ENCODE data around the gene NEURL1. TPM values are rescaled to one million over a fixed set of nuclear protein-coding genes. Genes with fewer than 3 reads are reported as not detected.
"Not testable (repeated sequence)": the region's sequence is repeated elsewhere in the genome, so short reads cannot be mapped to it uniquely, and the experiment has no call there.

NEURL1 gene
- total RNA-seq, 2 donors from 2014 or later: 2.5 to 3.5 TPM

GRCh38 chr10:103626178-103626577 lies 132.7 kb downstream of the NEURL1 start:
- Mint-ChIP-seq H3K36me3 (ENCODE audit: insufficient read depth in 2 of 2) (no peaks in the 10 kb centered on the region), H3K4me3 (no peak overlapping the region), H3K27me3 (ENCODE audit: low read depth) (no peaks in the 10 kb centered on the region), H3K9me3 (no peaks in the 10 kb centered on the region), H3K27ac (no peak overlapping the region), H3K4me1 (ENCODE audit: low read depth) (no peaks in the 10 kb centered on the region)
- no peak for ATAC-seq (replicated peaks in 1 of 2)
- no peak for DNase-seq

DNA sequence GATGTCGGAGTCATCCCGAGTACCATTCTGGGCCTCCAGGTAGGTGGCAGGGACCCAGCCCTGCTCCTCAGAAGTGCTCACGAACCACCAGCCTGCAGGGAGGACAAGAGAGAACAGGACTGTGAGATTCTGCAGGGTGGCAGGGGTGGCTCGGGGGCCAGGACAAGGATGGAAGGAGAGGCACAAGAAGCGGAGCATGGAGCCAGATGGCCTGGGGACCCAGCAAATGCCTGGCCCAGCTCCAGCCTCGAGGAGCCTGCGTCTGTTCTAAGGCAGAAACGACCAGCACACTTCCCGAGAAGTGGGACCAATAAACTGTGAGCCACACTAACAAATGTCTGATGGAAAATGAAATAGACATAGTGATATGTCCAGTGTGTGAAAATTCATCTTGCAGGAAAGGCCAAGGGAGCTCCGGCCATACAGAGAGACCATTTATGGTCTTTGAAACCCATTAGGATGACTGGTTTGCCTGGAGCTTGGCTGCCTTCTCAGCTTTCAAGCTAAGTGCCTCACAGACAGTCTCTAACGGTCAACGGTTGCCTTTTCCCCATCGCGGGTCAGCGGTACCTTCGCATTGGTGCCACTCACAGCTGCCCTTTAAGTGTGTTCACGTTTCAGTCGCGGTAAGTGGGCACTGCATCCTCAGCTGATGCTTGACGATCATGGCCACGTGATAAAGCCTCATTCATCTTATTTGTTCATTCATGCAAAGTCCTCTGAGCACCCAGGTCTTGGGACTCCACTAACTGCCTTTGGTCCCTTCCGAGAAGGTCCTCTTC lies 133.8 kb downstream of the NEURL1 start:
- Mint-ChIP-seq H3K27ac (no peak overlapping the region), H3K9me3 (no peaks in the 10 kb centered on the region), H3K36me3 (ENCODE audit: insufficient read depth in 2 of 2) (no peaks in the 10 kb centered on the region), H3K27me3 (ENCODE audit: low read depth) (no peaks in the 10 kb centered on the region), H3K4me3 (no peak overlapping the region), H3K4me1 (ENCODE audit: low read depth) (no peaks in the 10 kb centered on the region)
- no peak for ATAC-seq (replicated peaks in 1 of 2)
- DNase-seq: no peak

DNA sequence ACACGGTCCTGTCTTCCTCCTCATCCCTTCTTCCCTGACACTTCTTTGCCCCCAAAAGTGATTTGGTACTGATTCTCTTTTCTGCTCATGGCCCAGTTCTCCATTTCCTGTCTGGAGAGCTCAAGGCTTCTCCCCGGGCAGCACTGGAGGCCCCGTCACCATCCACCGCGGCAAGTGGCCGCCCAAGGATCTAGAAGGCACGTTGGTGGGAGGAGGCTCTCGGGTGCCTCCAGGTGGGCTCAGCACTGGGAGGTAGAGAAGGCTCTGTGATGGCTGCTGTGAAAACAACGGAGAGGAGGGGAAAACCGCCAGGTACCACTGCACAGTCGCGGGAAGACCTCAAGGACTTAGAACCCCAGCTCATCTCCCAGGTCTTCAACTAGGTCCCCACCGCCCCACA lies 134.4 kb downstream of the NEURL1 start:
- H3K36me3 Mint-ChIP-seq (ENCODE audit: insufficient read depth in 2 of 2): no peaks in the 10 kb centered on the region
- H3K27ac Mint-ChIP-seq: no peak overlapping the region
- ATAC-seq (replicated peaks in 1 of 2) (no peak), DNase-seq (no peak)
- H3K27me3 Mint-ChIP-seq (ENCODE audit: low read depth): no peaks in the 10 kb centered on the region
- H3K4me3 Mint-ChIP-seq: no peak overlapping the region
- no peaks in the 10 kb centered on the region for H3K9me3 Mint-ChIP-seq
- H3K4me1 Mint-ChIP-seq (ENCODE audit: low read depth): no peaks in the 10 kb centered on the region

DNA sequence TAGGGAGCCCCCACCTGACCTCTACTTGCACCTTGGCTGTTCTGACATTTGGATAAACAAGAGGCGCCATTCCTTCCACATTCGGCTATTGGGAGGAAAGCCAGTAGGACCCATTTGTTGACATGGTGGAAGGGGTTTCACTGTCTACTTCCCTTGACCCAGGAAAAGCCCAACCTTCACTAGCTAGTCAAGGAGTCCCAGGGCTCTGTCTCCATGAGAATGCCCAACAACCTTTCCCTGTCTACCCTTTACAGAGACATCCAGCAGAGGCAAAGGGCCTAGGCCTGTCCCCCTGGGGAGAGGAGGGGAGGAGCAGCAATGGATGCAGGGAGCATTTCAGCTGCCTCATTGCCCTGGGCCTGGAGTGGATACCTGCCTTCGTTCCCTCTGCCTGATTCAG lies 136.1 kb downstream of the NEURL1 start:
- H3K27ac Mint-ChIP-seq: no peak overlapping the region
- no peaks in the 10 kb centered on the region for H3K27me3 Mint-ChIP-seq (ENCODE audit: low read depth)
- H3K36me3 Mint-ChIP-seq (ENCODE audit: insufficient read depth in 2 of 2): no peaks in the 10 kb centered on the region
- H3K4me3 Mint-ChIP-seq: no peak overlapping the region
- no peak for DNase-seq
- H3K4me1 Mint-ChIP-seq (ENCODE audit: low read depth): peaks cover under 1% of the 10 kb centered on the region
- ATAC-seq (replicated peaks in 1 of 2): no peak
- H3K9me3 Mint-ChIP-seq: no peaks in the 10 kb centered on the region

DNA sequence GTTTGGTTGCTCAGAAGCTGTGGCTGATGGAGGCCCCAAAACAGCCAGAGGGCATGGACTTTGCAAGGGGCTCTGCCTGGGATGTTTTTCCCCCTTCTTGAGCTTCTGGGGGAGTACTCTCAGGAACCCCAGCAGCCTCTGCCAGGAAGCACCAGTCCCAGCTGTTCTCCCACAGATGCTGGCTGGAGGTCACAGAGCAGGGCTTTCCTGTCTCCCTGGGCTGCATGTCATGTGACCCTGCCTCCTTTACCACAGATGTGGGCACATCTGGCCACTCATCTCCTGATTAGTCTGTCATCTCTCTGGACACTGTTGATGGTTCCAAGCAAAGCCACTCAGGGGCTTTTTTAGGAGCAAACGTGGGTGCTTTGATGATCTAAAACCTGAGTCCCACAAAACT lies 136.7 kb downstream of the NEURL1 start:
- no peaks in the 10 kb centered on the region for H3K27me3 Mint-ChIP-seq (ENCODE audit: low read depth)
- H3K4me3 Mint-ChIP-seq: no peak overlapping the region
- ATAC-seq (replicated peaks in 1 of 2): no peak
- H3K27ac Mint-ChIP-seq: no peak overlapping the region
- no peaks in the 10 kb centered on the region for H3K36me3 Mint-ChIP-seq (ENCODE audit: insufficient read depth in 2 of 2)
- DNase-seq: no peak
- H3K9me3 Mint-ChIP-seq: no peaks in the 10 kb centered on the region
- H3K4me1 Mint-ChIP-seq (ENCODE audit: low read depth): peaks cover 4% of the 10 kb centered on the region

GRCh38 chr10:103632247-103632642 lies 138.7 kb downstream of the NEURL1 start:
- DNase-seq (no peak), ATAC-seq (replicated peaks in 1 of 2) (no peak)
- Mint-ChIP-seq H3K9me3 (no peaks in the 10 kb centered on the region), H3K4me1 (ENCODE audit: low read depth) (peaks cover 4% of the 10 kb centered on the region), H3K27me3 (ENCODE audit: low read depth) (no peaks in the 10 kb centered on the region), H3K27ac (no peak overlapping the region), H3K36me3 (ENCODE audit: insufficient read depth in 2 of 2) (no peaks in the 10 kb centered on the region), H3K4me3 (no peak overlapping the region)

DNA sequence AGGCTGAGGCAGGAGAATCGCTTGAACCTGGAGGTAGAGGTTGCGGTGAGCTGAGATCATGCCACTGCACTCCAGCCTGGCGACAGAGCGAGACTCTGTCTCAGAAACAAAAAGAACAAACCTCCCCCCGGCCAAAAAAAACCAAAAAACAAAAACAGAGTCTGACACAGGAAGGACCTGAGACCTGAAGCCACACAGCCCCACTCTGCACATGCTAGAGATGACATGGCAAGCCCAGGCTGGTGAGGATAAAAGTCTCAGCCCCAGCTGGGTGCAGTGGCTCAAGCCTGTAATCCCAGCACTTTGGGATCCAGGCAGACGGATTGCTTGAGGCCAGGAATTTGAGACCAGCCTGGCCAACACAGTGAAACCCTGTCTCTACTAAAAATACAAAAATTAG lies 139.4 kb downstream of the NEURL1 start:
- H3K36me3 Mint-ChIP-seq (ENCODE audit: insufficient read depth in 2 of 2); H3K4me3 Mint-ChIP-seq; DNase-seq; H3K9me3 Mint-ChIP-seq; H3K27ac Mint-ChIP-seq; H3K4me1 Mint-ChIP-seq (ENCODE audit: low read depth); H3K27me3 Mint-ChIP-seq (ENCODE audit: low read depth); ATAC-seq (replicated peaks in 1 of 2): not testable (repeated sequence)

DNA sequence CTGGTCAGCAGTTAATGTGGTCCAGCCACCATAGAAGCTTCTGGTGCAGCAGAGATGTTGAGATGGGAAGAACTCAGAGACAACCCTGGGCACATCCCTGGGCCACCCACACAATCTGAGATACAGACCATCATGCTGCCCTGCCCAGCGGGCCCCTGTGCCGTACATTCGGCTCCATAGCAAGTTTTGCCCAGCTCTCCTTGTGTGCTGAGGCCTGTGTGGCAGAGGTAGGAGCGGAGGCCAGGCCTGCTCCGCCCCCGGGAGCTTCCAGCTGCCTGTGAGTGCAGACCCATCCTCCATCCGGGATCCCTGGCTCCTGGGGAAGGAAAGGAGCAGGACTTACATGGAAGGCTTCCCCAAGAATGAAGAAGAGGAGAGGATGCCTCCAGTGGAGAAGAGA lies 140.3 kb downstream of the NEURL1 start:
- Mint-ChIP-seq H3K4me3 (no peak overlapping the region), H3K9me3 (no peaks in the 10 kb centered on the region), H3K36me3 (ENCODE audit: insufficient read depth in 2 of 2) (no peaks in the 10 kb centered on the region), H3K27me3 (ENCODE audit: low read depth) (no peaks in the 10 kb centered on the region), H3K27ac (no peak overlapping the region), H3K4me1 (ENCODE audit: low read depth) (peaks cover 4% of the 10 kb centered on the region)
- DNase-seq: no peak
- no peak for ATAC-seq (replicated peaks in 1 of 2)

DNA sequence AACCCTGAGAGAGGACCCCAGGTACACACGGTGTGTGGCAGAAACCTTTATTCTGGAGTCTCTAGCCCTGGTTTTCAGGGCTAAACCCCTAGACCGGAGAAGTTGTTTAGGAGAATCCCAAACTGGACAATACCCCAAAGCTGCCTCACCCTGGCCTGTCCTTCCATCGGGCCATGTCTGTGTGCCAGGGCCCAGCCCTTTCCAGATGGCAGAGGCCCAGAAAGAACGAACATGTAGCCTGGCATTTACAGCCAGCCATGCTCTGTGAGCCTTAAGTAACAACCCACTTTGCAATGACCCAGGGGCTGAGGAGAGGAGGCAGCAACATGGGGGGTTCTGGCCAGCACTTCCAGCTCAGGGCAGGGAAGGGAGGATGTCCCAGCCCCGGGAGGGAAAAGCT lies 142.1 kb downstream of the NEURL1 start:
- H3K27me3 Mint-ChIP-seq (ENCODE audit: low read depth): no peaks in the 10 kb centered on the region
- DNase-seq (no peak), ATAC-seq (replicated peaks in 1 of 2) (no peak)
- no peak overlapping the region for H3K4me3 Mint-ChIP-seq
- H3K4me1 Mint-ChIP-seq (ENCODE audit: low read depth): peaks cover 4% of the 10 kb centered on the region
- H3K36me3 Mint-ChIP-seq (ENCODE audit: insufficient read depth in 2 of 2): no peaks in the 10 kb centered on the region
- H3K27ac Mint-ChIP-seq: no peak overlapping the region
- H3K9me3 Mint-ChIP-seq: no peaks in the 10 kb centered on the region

DNA sequence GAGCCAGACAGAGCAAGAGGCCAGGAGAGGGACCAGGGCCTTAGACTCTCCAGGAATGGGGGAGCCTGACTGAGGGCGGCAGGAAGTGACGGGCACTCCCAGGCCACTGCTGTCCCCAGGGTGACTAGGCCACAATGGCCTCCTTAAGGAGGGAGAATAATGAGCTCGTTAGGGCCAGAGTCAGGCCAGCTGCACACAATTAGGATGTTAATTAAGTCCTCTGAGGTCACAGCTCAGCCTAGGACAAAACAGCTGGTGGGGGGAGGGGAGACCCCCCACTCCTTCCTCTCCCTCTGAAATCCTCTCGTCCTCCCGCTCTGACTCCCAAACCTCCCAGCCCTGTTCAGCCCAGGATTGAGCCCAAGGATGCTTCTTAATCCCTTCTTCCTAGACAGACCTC lies 143.0 kb downstream of the NEURL1 start:
- no peak overlapping the region for H3K27ac Mint-ChIP-seq
- H3K27me3 Mint-ChIP-seq (ENCODE audit: low read depth): no peaks in the 10 kb centered on the region
- ATAC-seq (replicated peaks in 1 of 2) (no peak), DNase-seq (no peak)
- H3K4me3 Mint-ChIP-seq: no peak overlapping the region
- peaks cover 4% of the 10 kb centered on the region for H3K4me1 Mint-ChIP-seq (ENCODE audit: low read depth)
- no peaks in the 10 kb centered on the region for H3K9me3 Mint-ChIP-seq
- H3K36me3 Mint-ChIP-seq (ENCODE audit: insufficient read depth in 2 of 2): no peaks in the 10 kb centered on the region

- Mint-ChIP-seq H3K27ac (no peak overlapping the region), H3K4me1 (ENCODE audit: low read depth) (peaks cover 4% of the 10 kb centered on the region), H3K4me3 (no peak overlapping the region), H3K9me3 (no peaks in the 10 kb centered on the region), H3K27me3 (ENCODE audit: low read depth) (no peaks in the 10 kb centered on the region), H3K36me3 (ENCODE audit: insufficient read depth in 2 of 2) (no peaks in the 10 kb centered on the region)
- DNase-seq (no peak), ATAC-seq (replicated peaks in 1 of 2) (no peak)
Observed at GRCh38 chr10:103637011-103637410, 143.5 kb downstream of the NEURL1 start.

- Mint-ChIP-seq H3K9me3 (no peaks in the 10 kb centered on the region), H3K36me3 (ENCODE audit: insufficient read depth in 2 of 2) (no peaks in the 10 kb centered on the region), H3K27me3 (ENCODE audit: low read depth) (no peaks in the 10 kb centered on the region), H3K27ac (no peak overlapping the region), H3K4me3 (no peak overlapping the region), H3K4me1 (ENCODE audit: low read depth) (peaks cover 4% of the 10 kb centered on the region)
- no peak for DNase-seq
- ATAC-seq (replicated peaks in 1 of 2): no peak
Observed at GRCh38 chr10:103637927-103638557, 144.5 kb downstream of the NEURL1 start.

DNA sequence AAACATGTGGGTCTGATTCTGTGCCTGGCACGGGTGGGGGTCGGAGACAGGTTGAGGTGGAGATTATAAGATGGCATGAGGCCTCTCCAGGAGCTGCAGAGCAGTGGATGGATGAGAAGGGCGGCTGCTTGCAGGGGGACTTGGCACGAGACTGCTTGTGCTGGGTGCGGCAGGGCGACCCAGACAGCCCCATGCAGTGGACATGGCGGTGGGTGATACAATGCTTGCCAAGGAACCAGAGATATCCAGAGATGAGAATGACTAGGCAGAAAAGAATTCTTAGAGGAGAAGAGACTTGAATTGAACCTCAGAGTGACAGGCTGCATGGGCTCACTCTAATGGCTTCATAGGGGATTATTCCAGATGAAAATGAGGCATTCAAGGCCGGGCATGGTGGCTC lies 145.4 kb downstream of the NEURL1 start:
- peaks cover 4% of the 10 kb centered on the region for H3K4me1 Mint-ChIP-seq (ENCODE audit: low read depth)
- H3K4me3 Mint-ChIP-seq: no peak overlapping the region
- no peak overlapping the region for H3K27ac Mint-ChIP-seq
- H3K36me3 Mint-ChIP-seq (ENCODE audit: insufficient read depth in 2 of 2): no peaks in the 10 kb centered on the region
- H3K27me3 Mint-ChIP-seq (ENCODE audit: low read depth): no peaks in the 10 kb centered on the region
- DNase-seq: no peak
- H3K9me3 Mint-ChIP-seq: no peaks in the 10 kb centered on the region
- no peak for ATAC-seq (replicated peaks in 1 of 2)

Measured in activated T-cell treated with anti-CD3 and anti-CD28 coated beads, Interleukin-2, amount 50 U/mL, for 72 hours (primary cell).